Spleen (tissue), 11 donors: Measurements from ENCODE around the gene PELI2. TPM values are rescaled to one million over a fixed set of nuclear protein-coding genes. Genes with fewer than 3 reads are reported as not detected.

ENCODE experiments used
- DNase-seq: peaks from one replicate; pipeline ENCODE4 v3.0.0-alpha.2; 2020
- H3K27ac ChIP-seq, 8 donors: fragments of 200-600 bp; sonication (generic) in 7 of 8; 1 replicate in 4 of 8; 2 replicates in 4 of 8; pipeline versions ENCODE4 v1.5.0 to v1.8.0; 2016 to 2021; ENCODE audit warnings: inconsistent platforms in 4 of 8, mild to moderate bottlenecking in 4 of 8, moderate library complexity in 1 of 8
- H3K27me3 ChIP-seq, 7 donors: fragments of 200-600 bp; sonication (generic) in 6 of 7; replicated peaks in 1 of 7; 1 replicate in 4 of 7; 2 replicates in 3 of 7; pipeline versions ENCODE4 v1.5.0 to v1.8.0; 2016 to 2021; ENCODE audit warnings: inconsistent platforms in 3 of 7, mild to moderate bottlenecking in 1 of 7
- H3K36me3 ChIP-seq, 6 donors: fragments of 200-600 bp; sonication (generic) in 5 of 6; 1 replicate in 4 of 6; 2 replicates in 2 of 6; pipeline versions ENCODE4 v1.5.0 to v1.8.0; 2016 to 2021; ENCODE audit warnings: inconsistent platforms in 2 of 6
- H3K4me1 ChIP-seq, 6 donors: fragments of 200-600 bp; sonication (generic) in 5 of 6; 1 replicate in 3 of 6; 2 replicates in 3 of 6; pipeline versions ENCODE4 v1.5.0 to v1.8.0; 2016 to 2021; ENCODE audit warnings: inconsistent platforms in 3 of 6
- H3K4me3 ChIP-seq, 8 donors: fragments of 200-600 bp; sonication (generic) in 7 of 8; 1 replicate in 4 of 8; 2 replicates in 4 of 8; pipeline versions ENCODE4 v1.5.0 to v1.8.0; 2016 to 2021; ENCODE audit warnings: inconsistent platforms in 4 of 8, mild to moderate bottlenecking in 4 of 8, moderate library complexity in 2 of 8
- H3K9me3 ChIP-seq, 8 donors: fragments of 200-600 bp; sonication (generic) in 7 of 8; 1 replicate in 4 of 8; 2 replicates in 4 of 8; pipeline versions ENCODE4 v1.5.0 to v1.8.0; 2016 to 2021; ENCODE audit warnings: inconsistent platforms in 4 of 8
- CTCF ChIP-seq, 11 experiments: fragments of 200-600 bp in 7 of 11; fragments of 450-650 bp in 4 of 11; sonication (generic) in 4 of 11; IDR thresholded peaks in 8 of 11; conservative IDR thresholded peaks in 3 of 11; 1 replicate in 7 of 11; 2 replicates in 4 of 11; pipeline versions ENCODE4 v1.4.0 to v1.8.0; 2016 to 2021; ENCODE audit warnings: antibody characterized with exemption in 11 of 11, inconsistent platforms in 4 of 11, mild to moderate bottlenecking in 1 of 11
- POLR2A ChIP-seq, 3 donors: fragments of 450-650 bp; IDR thresholded peaks; one replicate each; pipeline ENCODE4 v1.5.1; 2017; ENCODE audit warnings: antibody characterized with exemption in 3 of 3, mild to moderate bottlenecking in 1 of 3
- POLR2AphosphoS5 ChIP-seq, 3 donors: sonication (generic); formaldehyde crosslinking; IDR thresholded peaks; one replicate each; pipeline ENCODE4 v1.5.1; 2017; ENCODE audit warnings: antibody characterized with exemption in 3 of 3
- WGBS, 5 donors: extraction: QIAGEN DNeasy Blood & Tissue Kit in 3 of 5; methylation state at CpG; one replicate each; pipeline versions ENCODE4 v1.1.5 to v1.1.7; 2013 to 2018; 5-methylcytosine and 5-hydroxymethylcytosine counted together
- intact Hi-C: fragments of 100-400 bp; cut with DNase I; formaldehyde crosslinking; loops from one replicate; pipeline ENCODE4 v1.15.0; 2023; ENCODE audit warnings: low total_unique reads
- polyA plus RNA-seq, 3 donors: library from polyadenylated mRNA; stranded (reverse); fragments of 200-250 nt; gene quantifications; one replicate each; pipeline ENCODE4 v1.2.1, GENCODE V29; 2013
- total RNA-seq, 7 donors: library from RNA; depleted of rRNA in 3 of 7; stranded (reverse); fragments of >200 nt in 3 of 7; fragmentation: NEBNext Ultra II Directional in 4 of 7; extraction: Animal tissue kit (Norgen Biotek cat#: 25700) in 4 of 7; gene quantifications; one replicate each; pipeline versions ENCODE4 v1.1.0 to v1.2.1, GENCODE V29; 2016 to 2021
- donor health status: healthy with polysubstance abuse.
- donor health status: DM: no; HTN: no; CAD: no; lungs with moderate emphysema.
- donor health status: DM: no; HTN: no; CAD: no.
- donor health status: Bipolar disorder and iron deficiency.
- donor health status: healthy.
- donor health status: DM: no; HTN: no; CAD: no.
- donor health status: DM: yes; HTN: yes; CAD: no.

Gene PELI2
- total and polyA plus RNA-seq, 10 donors: 2.1 to 25.3 (median 18.0) TPM

DNA sequence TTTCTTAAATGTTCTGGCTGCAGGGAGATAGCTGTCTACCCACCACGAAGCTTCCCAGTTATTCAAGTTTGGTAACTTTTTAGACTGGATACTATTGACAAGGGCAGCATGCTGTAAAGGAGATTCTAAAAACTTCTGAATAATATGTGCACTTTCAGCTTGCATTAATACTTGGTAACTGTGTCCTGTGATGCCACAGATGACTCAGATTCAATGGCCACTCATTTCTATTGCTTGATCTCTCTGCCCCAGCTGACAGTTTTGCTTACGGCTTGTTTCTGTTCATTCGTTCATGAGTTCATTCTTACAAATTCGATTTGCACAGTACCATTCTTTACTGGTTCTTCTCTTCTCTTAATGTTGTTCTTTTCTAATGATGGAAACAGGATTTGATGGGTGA, 142.8 kb downstream of the PELI2 start:
- TF ChIP-seq POLR2A (IDR thresholded peaks at IDR 0.05) (no peak), POLR2AphosphoS5 (IDR thresholded peaks at IDR 0.05) (no peak), CTCF (IDR thresholded peaks at IDR 0.05 in 8 of 11, conservative IDR thresholded peaks at IDR 0.05 in 3 of 11) (no peak)
- Histone ChIP-seq H3K4me1 (no peaks in the 10 kb centered on the region), H3K27me3 (no peaks in the 10 kb centered on the region), H3K36me3 (no peaks in the 10 kb centered on the region), H3K9me3 (peaks cover 0 to 17% (median 13%) of the 10 kb centered on the region in 8 donors), H3K27ac (no peak overlapping the region), H3K4me3 (no peak overlapping the region)
- DNase-seq: no peak
- WGBS, 5 donors: 79 to 94% (median 85%) methylated on average over 4 of the region's 4 CpGs
- intact Hi-C loops: no loop called here

DNA sequence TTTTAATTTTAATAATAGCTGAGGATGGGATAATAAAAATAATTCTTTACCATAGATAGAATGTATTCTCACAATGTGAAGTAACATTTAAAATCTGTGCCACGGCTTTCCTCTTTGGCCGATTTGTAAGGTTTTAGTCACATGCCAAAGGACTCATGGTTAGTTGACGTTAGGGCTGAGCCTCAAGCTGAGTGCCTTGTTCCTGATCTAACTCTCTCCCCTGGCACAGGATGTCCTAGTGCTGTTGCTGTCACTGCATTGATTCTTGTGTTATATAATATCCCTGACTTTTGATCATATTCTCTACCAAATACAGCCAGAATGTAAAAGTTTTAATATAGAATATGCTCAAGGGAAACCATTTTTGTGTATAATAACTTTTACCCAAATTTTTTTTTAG, 144.3 kb downstream of the PELI2 start:
- Histone ChIP-seq H3K27me3 (no peaks in the 10 kb centered on the region), H3K4me1 (no peaks in the 10 kb centered on the region), H3K36me3 (no peaks in the 10 kb centered on the region), H3K9me3 (peaks cover 0 to 14% (median 11%) of the 10 kb centered on the region in 8 donors), H3K27ac (no peak overlapping the region), H3K4me3 (no peak overlapping the region)
- 68 to 81% (median 76%) methylated on average over 3 of the region's 3 CpGs for WGBS, 5 donors
- intact Hi-C loops: no loop called here
- no peak for DNase-seq
- no peak for TF ChIP-seq POLR2AphosphoS5 (IDR thresholded peaks at IDR 0.05)
- TF ChIP-seq POLR2A (IDR thresholded peaks at IDR 0.05): no peak
- TF ChIP-seq CTCF (IDR thresholded peaks at IDR 0.05 in 8 of 11, conservative IDR thresholded peaks at IDR 0.05 in 3 of 11): no peak

DNA sequence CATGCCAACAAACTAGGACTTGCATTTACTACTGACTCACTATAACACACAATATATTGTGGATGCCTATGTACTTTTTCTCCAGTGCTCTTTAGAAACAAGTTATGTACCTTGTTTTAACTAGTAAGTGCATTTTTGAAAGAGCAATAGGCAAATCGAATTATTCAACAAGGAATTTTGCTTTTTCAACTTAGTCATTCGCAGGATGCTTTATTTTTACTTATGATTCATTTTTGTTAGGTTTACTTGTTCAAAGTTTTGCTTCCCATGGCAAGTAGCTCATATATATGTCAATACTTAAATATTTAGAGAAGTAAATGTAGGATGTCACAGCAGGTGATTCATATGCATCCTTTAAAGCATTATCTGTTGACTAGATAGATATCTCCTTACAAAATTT, 149.8 kb downstream of the PELI2 start:
- Histone ChIP-seq H3K4me1 (no peaks in the 10 kb centered on the region), H3K9me3 (no peaks in the 10 kb centered on the region), H3K36me3 (no peaks in the 10 kb centered on the region), H3K27me3 (no peaks in the 10 kb centered on the region), H3K4me3 (no peak overlapping the region), H3K27ac (no peak overlapping the region)
- TF ChIP-seq POLR2AphosphoS5 (IDR thresholded peaks at IDR 0.05) (no peak), CTCF (IDR thresholded peaks at IDR 0.05 in 8 of 11, conservative IDR thresholded peaks at IDR 0.05 in 3 of 11) (no peak), POLR2A (IDR thresholded peaks at IDR 0.05) (no peak)
- no peak for DNase-seq
- 87 to 98% (median 93%) methylated on average over 2 of the region's 2 CpGs for WGBS, 5 donors
- intact Hi-C loops: no loop called here

- TF ChIP-seq POLR2A (IDR thresholded peaks at IDR 0.05): no peak
- TF ChIP-seq POLR2AphosphoS5 (IDR thresholded peaks at IDR 0.05): no peak
- TF ChIP-seq CTCF (IDR thresholded peaks at IDR 0.05 in 8 of 11, conservative IDR thresholded peaks at IDR 0.05 in 3 of 11): no peak
- Histone ChIP-seq H3K27me3 (no peaks in the 10 kb centered on the region), H3K27ac (no peak overlapping the region), H3K9me3 (no peaks in the 10 kb centered on the region), H3K4me3 (no peak overlapping the region), H3K4me1 (no peaks in the 10 kb centered on the region), H3K36me3 (no peaks in the 10 kb centered on the region)
- 87 to 96% (median 90%) methylated on average over 5 of the region's 5 CpGs for WGBS, 5 donors
- DNase-seq: no peak
- intact Hi-C loops: no loop called here
These were observed 150.5 kb downstream of the PELI2 start for GRCh38 chr14:56268673-56269072.
